HG03342 (cell line): ENCODE results near the gene DHX9.

ENCODE experiments used
- ATAC-seq: cut with Tn5 transposase; IDR thresholded peaks from one replicate; pipeline ENCODE4 v1.9.1; 2021; ENCODE audit warnings: mild to moderate bottlenecking, moderate library complexity; ENCODE audit not compliant: unreplicated experiment

Gene DHX9

GRCh38 chr1:182835806-182836205, 3.3 kb upstream of the DHX9 start:
- no peak for ATAC-seq

GRCh38 chr1:182841368-182841988, 2.3 kb downstream of the DHX9 start:
- ATAC-seq = no peak

DNA sequence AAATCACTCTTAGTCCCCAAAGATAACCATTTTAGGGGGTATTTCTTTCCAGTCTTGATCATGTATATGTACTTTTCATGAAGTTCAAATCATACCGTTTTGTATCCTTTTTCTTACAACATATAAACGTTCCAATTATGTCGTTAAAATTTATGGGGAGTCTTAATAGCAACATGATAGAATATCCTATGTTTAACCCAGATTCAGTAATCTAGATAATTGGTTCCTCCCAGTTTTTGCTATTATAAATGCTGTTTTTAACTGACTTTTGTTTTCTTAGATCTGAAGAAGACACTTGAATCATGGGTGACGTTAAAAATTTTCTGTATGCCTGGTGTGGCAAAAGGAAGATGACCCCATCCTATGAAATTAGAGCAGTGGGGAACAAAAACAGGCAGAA, 3.1 kb downstream of the DHX9 start:
- ATAC-seq = no peak

DNA sequence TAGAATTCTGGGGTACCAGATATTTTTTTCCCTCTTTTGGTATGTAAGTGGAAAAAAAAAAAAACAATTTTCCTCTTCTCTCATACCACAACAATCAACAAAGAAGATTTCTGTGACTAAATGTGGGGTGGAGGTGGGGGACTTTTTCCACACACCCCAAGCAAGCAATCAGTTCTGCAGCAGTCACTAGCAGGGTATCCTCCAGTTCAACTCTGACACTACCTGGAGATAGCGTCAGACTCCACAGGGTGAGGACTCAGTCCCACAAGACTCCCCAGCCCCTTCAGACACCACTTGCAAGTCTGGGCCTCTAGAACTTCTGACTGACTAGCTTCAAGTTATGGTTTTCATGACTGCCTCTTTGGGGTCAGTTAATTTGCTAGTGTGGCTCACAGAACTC, 6.2 kb downstream of the DHX9 start:
- ATAC-seq = no peak

- no peak for ATAC-seq
Observed at GRCh38 chr1:182845894-182846293, 6.7 kb downstream of the DHX9 start.

GRCh38 chr1:182847105-182847504, 8.0 kb downstream of the DHX9 start:
- ATAC-seq = no peak

- no peak for ATAC-seq
Observed at GRCh38 chr1:182848736-182849135, 9.6 kb downstream of the DHX9 start.

DNA sequence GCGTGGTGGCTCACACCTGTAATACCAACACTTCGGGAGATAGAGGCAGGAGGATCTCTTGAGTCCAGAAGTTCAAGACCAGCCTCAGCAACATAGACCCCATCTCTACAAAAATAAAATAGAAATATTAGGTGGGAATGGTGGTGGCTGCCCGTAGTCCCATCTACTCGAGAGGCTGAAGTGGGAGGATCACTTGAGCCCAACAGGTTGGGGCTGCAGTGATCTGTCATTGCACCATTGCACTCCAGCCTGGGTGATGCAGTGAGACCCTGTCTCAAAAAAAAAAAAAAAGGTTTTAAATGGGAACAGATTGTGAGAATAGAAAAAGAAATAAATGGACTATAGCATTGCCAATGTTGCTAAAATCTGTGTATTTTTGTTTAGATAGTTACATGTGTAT, 11.2 kb downstream of the DHX9 start:
- ATAC-seq = no peak

- ATAC-seq = no peak
Observed at GRCh38 chr1:182851825-182852224, 12.7 kb downstream of the DHX9 start.

DNA sequence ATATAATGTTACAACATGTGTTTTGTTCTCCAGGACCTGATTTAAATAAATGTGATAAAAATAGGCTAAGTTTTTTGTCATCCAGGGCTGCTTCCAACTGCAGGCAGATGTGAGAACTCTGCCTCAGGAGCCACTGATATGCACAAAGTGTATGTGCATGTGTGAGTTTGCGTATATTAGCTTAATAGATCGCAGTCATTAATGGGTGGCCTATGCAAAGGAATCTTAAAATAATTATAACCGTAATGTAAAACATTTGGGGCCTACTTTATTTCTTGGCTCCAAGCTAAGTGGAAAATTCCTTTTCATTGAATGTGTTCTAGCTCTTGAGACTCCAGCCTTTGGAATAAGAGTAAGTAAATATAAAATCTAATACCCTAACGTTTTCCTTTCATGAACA, 16.8 kb downstream of the DHX9 start:
- ATAC-seq = no peak

- ATAC-seq = no peak
Observed at GRCh38 chr1:182857212-182857611, 18.1 kb downstream of the DHX9 start.

- ATAC-seq = no peak
Observed at GRCh38 chr1:182860658-182861057, 21.5 kb downstream of the DHX9 start.

DNA sequence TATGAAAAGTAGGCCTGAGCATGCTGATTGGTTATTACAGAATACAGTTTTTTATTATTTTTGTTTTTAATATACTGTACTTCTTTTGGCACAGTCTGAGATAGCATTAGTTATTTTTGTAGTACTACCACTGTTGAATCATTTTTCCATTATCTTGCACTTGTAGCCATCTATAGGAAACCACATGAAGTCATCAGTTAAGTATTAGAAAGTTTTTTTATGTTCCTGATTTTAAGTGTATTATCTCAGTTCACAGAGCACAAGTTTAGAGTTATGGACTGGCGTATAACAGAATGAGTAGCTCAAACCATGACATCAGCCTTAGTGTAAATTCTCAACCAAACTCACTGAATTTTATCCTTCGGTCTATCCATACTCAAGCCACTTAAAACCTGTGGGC, 22.8 kb downstream of the DHX9 start:
- no peak for ATAC-seq

- no peak for ATAC-seq
Observed at GRCh38 chr1:182862827-182863226, 23.7 kb downstream of the DHX9 start.

GRCh38 chr1:182863940-182864339, 24.8 kb downstream of the DHX9 start:
- no peak for ATAC-seq

DNA sequence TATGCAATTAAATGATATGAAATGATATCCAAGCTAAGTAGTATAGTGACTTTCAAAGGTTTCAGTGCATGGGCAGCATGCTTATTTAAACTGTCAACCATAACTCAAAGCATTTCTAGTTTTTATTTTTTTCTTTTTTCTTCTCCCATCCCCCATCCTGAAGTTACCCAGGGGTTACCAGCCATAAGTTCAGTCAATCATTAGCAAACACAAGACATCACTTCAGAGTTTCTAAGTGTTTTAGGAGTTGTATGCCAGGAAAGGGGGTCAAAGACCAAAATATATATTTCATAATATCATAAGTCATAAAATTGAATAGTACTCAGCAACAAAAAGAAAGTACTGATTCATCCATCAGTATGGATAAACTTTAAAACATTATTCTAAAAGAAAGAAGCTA, 28.7 kb downstream of the DHX9 start:
- no peak for ATAC-seq

- no peak for ATAC-seq
Observed at GRCh38 chr1:182869241-182869666, 30.1 kb downstream of the DHX9 start.

GRCh38 chr1:182872881-182873280, 33.7 kb downstream of the DHX9 start:
- ATAC-seq = no peak

DNA sequence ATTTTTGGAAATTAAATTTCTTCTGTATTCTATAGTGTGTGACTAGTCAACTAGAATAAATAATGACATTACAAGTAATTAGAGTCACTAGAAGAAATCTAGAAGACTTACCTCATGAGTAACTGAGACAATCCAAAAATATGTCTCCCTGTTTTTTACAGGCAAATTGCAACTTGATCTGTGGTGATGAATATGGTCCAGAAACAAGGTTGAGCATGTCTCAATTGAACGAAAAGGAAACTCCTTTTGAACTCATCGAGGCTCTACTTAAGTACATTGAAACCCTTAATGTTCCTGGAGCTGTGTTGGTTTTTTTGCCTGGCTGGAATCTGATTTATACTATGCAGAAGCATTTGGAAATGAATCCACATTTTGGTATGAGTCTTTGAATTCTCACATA, 36.7 kb downstream of the DHX9 start:
- no peak for ATAC-seq

GRCh38 chr1:182877331-182877730, 38.2 kb downstream of the DHX9 start:
- ATAC-seq = no peak

- ATAC-seq = no peak
Observed at GRCh38 chr1:182877842-182878241, 38.7 kb downstream of the DHX9 start.

DNA sequence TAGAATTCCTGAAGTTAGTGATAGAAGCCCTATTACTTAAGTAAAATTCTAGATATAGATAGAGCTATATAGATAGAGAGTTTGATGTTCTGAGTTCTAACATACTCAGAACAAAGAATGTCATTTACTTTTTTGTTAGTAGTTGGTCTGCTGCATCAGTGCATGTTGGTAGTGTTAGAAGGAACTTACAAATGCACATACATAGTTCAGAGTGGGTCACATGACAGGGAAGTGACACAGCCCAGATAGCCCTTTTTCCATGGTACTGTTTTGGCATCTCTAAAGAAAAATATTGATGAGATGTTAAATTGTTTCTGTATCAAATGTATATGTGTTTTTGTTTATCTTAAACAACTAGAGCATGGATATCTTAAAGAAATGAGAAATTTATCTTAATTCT, 45.7 kb downstream of the DHX9 start:
- ATAC-seq = no peak

DNA sequence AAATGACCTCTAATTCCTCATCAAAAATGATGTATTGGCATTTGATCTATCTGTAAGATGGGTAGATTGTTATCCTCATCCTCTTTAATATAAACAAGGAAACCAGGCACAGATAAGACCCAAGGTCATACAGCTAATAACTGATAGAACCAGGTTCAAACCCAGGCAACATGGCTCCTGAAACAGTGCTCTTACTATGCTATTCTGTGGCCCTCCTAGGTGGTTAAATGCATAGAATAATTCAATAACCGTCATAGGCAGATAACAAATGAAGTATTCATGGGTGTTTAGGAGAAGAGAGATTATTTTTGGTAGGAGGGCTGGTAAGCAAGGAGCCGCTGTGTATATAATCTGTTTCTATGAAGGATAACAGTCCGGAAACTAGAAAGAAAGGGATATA, 46.4 kb downstream of the DHX9 start:
- ATAC-seq = no peak
